GM12873 (cell line): Measurements from ENCODE around the gene FARSB.

ENCODE experiments used
- CTCF ChIP-seq: IDR thresholded peaks from 2 replicates; pipeline ENCODE4 v1.5.1; 2012; ENCODE audit warnings: low read depth, mild to moderate bottlenecking, moderate library complexity, low read length, control low read depth; ENCODE audit not compliant: insufficient read depth; ENCODE audit errors: missing control alignments

FARSB gene

GRCh38 chr2:222673273-222673672 is 17.4 kb upstream of the FARSB start:
- TF ChIP-seq CTCF, result no peak

GRCh38 chr2:222672068-222672401 is 16.1 kb upstream of the FARSB start:
- TF ChIP-seq CTCF, result no peak

GRCh38 chr2:222671259-222672067 is 15.6 kb upstream of the FARSB start, which contains the start of gene MOGAT1:
TSS of gene MOGAT1 (plus strand) at chr2:222671658. CDS start at chr2:222671786, 128 bp downstream.
- TF ChIP-seq CTCF, result no peak

- TF ChIP-seq CTCF, result no peak
These were observed 14.5 kb upstream of the FARSB start for GRCh38 chr2:222670191-222671038.

- no peak for TF ChIP-seq CTCF
These were observed 13.5 kb upstream of the FARSB start for GRCh38 chr2:222669353-222669752.

- no peak for TF ChIP-seq CTCF
These were observed 12.7 kb upstream of the FARSB start for GRCh38 chr2:222668494-222669154.

GRCh38 chr2:222663479-222663878 is 7.6 kb upstream of the FARSB start:
- no peak for TF ChIP-seq CTCF
